HCT116 (cell line): Measurements from ENCODE around the gene MGME1. TPM values are rescaled to one million over a fixed set of nuclear protein-coding genes. Genes with fewer than 3 reads are reported as not detected.

ENCODE experiments used
- ATAC-seq: fragments of 200-7000 bp; cut with Tn5 transposase; 2 replicates; pipeline ENCODE4 v1.9.1; 2020; ENCODE audit warnings: mild to moderate bottlenecking, moderate library complexity
- BruUV-seq: library from RNA; stranded (reverse); fragments of 400-500 nt; replicated peaks from 2 replicates; lab custom pipeline; 2021; lab: Mats Ljungman, UMichigan
- CTCF ChIA-PET: fragments of 300-600 bp; sonication (Branson Sonifier 250); formaldehyde crosslinking; loops from one replicate; lab custom pipeline; 2021; ENCODE audit warnings: antibody characterized with exemption; lab: Charles Lee
- POLR2A ChIA-PET: fragments of 300-600, 350-600 bp; sonication (Branson Sonifier 250); formaldehyde crosslinking; loops from one replicate; lab custom pipeline; 2021; ENCODE audit warnings: antibody characterized with exemption; lab: Charles Lee
- RAD21 ChIA-PET, 2 experiments: fragments of 300-600 bp; sonication (Branson Sonifier 250); formaldehyde crosslinking; loops; one replicate each; lab custom pipeline; 2023; ENCODE audit warnings: low total read pairs in 2 of 2; ENCODE audit not compliant: uncharacterized antibody in 2 of 2, unreplicated experiment in 2 of 2, low non-redundant PET in 1 of 2; lab: Charles Lee
- DNase-seq: peaks from one replicate; pipeline ENCODE4 v3.0.0-alpha.2; 2010; ENCODE audit warnings: low read depth, low spot score
- H2AFZ ChIP-seq: fragments of 200-600 bp; shearing (Covaris generic), sonication (generic); 2 replicates; pipeline ENCODE4 v1.6.1; 2017; ENCODE audit warnings: low read depth, mixed run types, mixed read lengths, antibody characterized with exemption, low read length; ENCODE audit not compliant: poor library complexity, severe bottlenecking
- H3K27ac ChIP-seq: 2 replicates; pipeline ENCODE4 v1.5.1; 2012; ENCODE audit warnings: low read depth, low read length
- H3K27me3 ChIP-seq: fragments of 200-600 bp; sonication (generic); 2 replicates; pipeline ENCODE4 v1.6.1; 2016; ENCODE audit warnings: mixed run types, low read length, mixed read lengths; ENCODE audit not compliant: insufficient read depth
- H3K36me3 ChIP-seq, 2 experiments: fragments of 200-500 bp in 1 of 2; fragments of 200-600 bp in 1 of 2; sonication (Bioruptor generic) in 1 of 2; sonication (generic) in 1 of 2; 2 replicates each; pipeline versions ENCODE4 v1.5.1 to v1.6.1; 2014 to 2016; ENCODE audit warnings: low read length in 2 of 2, inconsistent platforms in 1 of 2, mixed read lengths in 1 of 2, mixed run types in 1 of 2; ENCODE audit not compliant: insufficient read depth in 2 of 2, control insufficient read depth in 1 of 2
- H3K4me1 ChIP-seq, 2 experiments: fragments of 200-600 bp in 1 of 2; sonication (generic) in 1 of 2; 2 replicates each; pipeline versions ENCODE4 v1.5.1 to v1.6.1; 2012 to 2017; ENCODE audit warnings: low read length in 2 of 2, inconsistent platforms in 1 of 2, mild to moderate bottlenecking in 1 of 2, mixed read lengths in 1 of 2, mixed run types in 1 of 2, moderate library complexity in 1 of 2; ENCODE audit not compliant: insufficient read depth in 2 of 2, control insufficient read depth in 1 of 2
- H3K4me2 ChIP-seq: fragments of 200-600 bp; sonication (generic); 2 replicates; pipeline ENCODE4 v1.6.1; 2017; ENCODE audit warnings: mixed run types, low read length, mixed read lengths
- H3K4me3 ChIP-seq, 2 experiments: fragments of 200-600 bp in 1 of 2; sonication (generic) in 1 of 2; replicated peaks in 1 of 2; 2 replicates each; pipeline ENCODE4 v1.5.1; 2011 to 2016; ENCODE audit warnings: low read length in 2 of 2, control low read depth in 1 of 2, low read depth in 1 of 2, mild to moderate bottlenecking in 1 of 2, mixed read lengths in 1 of 2, mixed run types in 1 of 2
- H3K79me2 ChIP-seq: fragments of 200-600 bp; sonication (generic); 2 replicates; pipeline ENCODE4 v1.6.1; 2017; ENCODE audit warnings: mild to moderate bottlenecking, mixed run types, low read length, moderate library complexity, mixed read lengths; ENCODE audit not compliant: insufficient read depth
- H3K9ac ChIP-seq: fragments of 200-600 bp; sonication (generic); 2 replicates; pipeline ENCODE4 v1.6.1; 2016; ENCODE audit warnings: low read length, mixed read lengths
- H3K9me2 ChIP-seq: fragments of 200-600 bp; sonication (generic), shearing (Covaris generic); 2 replicates; pipeline ENCODE4 v1.6.1; 2017; ENCODE audit warnings: mixed run types, mild to moderate bottlenecking, moderate library complexity; ENCODE audit not compliant: insufficient read depth
- H3K9me3 ChIP-seq, 2 experiments: fragments of 200-500 bp in 1 of 2; fragments of 200-600 bp in 1 of 2; sonication (Bioruptor generic) in 1 of 2; sonication (generic) in 1 of 2; 2 replicates each; pipeline ENCODE4 v1.6.1; 2014 to 2017; ENCODE audit warnings: low read length in 2 of 2, mixed read lengths in 2 of 2, inconsistent platforms in 1 of 2, low read depth in 1 of 2, mild to moderate bottlenecking in 1 of 2, mixed run types in 1 of 2, moderate library complexity in 1 of 2; ENCODE audit not compliant: control insufficient read depth in 1 of 2, insufficient read depth in 1 of 2
- H4K20me1 ChIP-seq: fragments of 200-600 bp; sonication (generic), shearing (Covaris generic); 2 replicates; pipeline ENCODE4 v1.6.1; 2017; ENCODE audit warnings: mixed run types, mild to moderate bottlenecking, moderate library complexity; ENCODE audit not compliant: insufficient read depth
- CBX3 ChIP-seq: IDR thresholded peaks from 2 replicates; pipeline ENCODE4 v1.6.1; 2012; ENCODE audit warnings: low read depth
- ELF1 ChIP-seq: IDR thresholded peaks from 2 replicates; pipeline ENCODE4 v1.6.1; 2012; ENCODE audit warnings: low read depth, borderline replicate concordance
- EZH2 ChIP-seq: fragments of 200-600 bp; sonication (generic); IDR thresholded peaks from 2 replicates; pipeline ENCODE4 v1.6.1; 2017; ENCODE audit warnings: antibody characterized with exemption, mixed run types
- EZH2phosphoT487 ChIP-seq: fragments of 200-600 bp; IDR thresholded peaks from 2 replicates; pipeline ENCODE4 v1.6.1; 2018; ENCODE audit warnings: antibody characterized with exemption, borderline replicate concordance
- FOSL1 ChIP-seq: IDR thresholded peaks from 2 replicates; pipeline ENCODE4 v1.6.1; 2012; ENCODE audit warnings: low read depth
- JUND ChIP-seq: IDR thresholded peaks from 2 replicates; pipeline ENCODE4 v1.6.1; 2012
- POLR2A ChIP-seq: IDR thresholded peaks from 2 replicates; pipeline ENCODE4 v1.7.0; 2011; ENCODE audit warnings: borderline replicate concordance; ENCODE audit not compliant: insufficient read depth, insufficient read length; ENCODE audit errors: extremely low read depth
- POLR2AphosphoS5 ChIP-seq: IDR thresholded peaks from 2 replicates; pipeline ENCODE4 v1.6.1; 2011; ENCODE audit warnings: mild to moderate bottlenecking, low read depth, low read length, moderate library complexity
- RAD21 ChIP-seq: IDR thresholded peaks from 2 replicates; pipeline ENCODE4 v1.6.1; 2012; ENCODE audit warnings: low read depth, mild to moderate bottlenecking
- SIN3A ChIP-seq: IDR thresholded peaks from 2 replicates; pipeline ENCODE4 v1.6.1; 2012; ENCODE audit warnings: low read depth
- SRF ChIP-seq: IDR thresholded peaks from 2 replicates; pipeline ENCODE4 v1.6.1; 2012; ENCODE audit warnings: low read depth
- TCF7L2 ChIP-seq: IDR thresholded peaks from 2 replicates; pipeline ENCODE4 v1.7.0; 2011; ENCODE audit warnings: borderline replicate concordance, inconsistent platforms; ENCODE audit not compliant: insufficient read depth, insufficient read length; ENCODE audit errors: extremely low read depth
- YY1 ChIP-seq: IDR thresholded peaks from 2 replicates; pipeline ENCODE4 v1.6.1; 2011; ENCODE audit warnings: low read length, low read depth, moderate library complexity, mild to moderate bottlenecking; ENCODE audit not compliant: insufficient replicate concordance; ENCODE audit errors: extremely low read depth
- ZFX ChIP-seq: fragments of 450-650 bp; IDR thresholded peaks from 2 replicates; pipeline ENCODE4 v1.6.1; 2017
- ZNF274 ChIP-seq: fragments of 200-500 bp; sonication (Bioruptor generic); IDR thresholded peaks from 2 replicates; pipeline ENCODE4 v1.6.1; 2014; ENCODE audit warnings: mild to moderate bottlenecking, low read depth, low read length, inconsistent platforms
- intact Hi-C: fragments of 100-400 bp; cut with micrococcal nuclease; formaldehyde crosslinking; loops from 2 replicates; pipeline ENCODE4 v1.10.0; 2022
- total RNA-seq: library from RNA; stranded (reverse); gene quantifications from one replicate; pipeline ENCODE4 v1.2.1, GENCODE V29; 2021; ENCODE audit not compliant: unreplicated experiment
- TF ChIP-seq, protein P1 (sequence below): IDR thresholded peaks from 2 replicates; pipeline ENCODE4 v1.6.1; 2012
- TF ChIP-seq, protein P2 (sequence below): IDR thresholded peaks from 2 replicates; pipeline ENCODE4 v1.6.1; 2011; ENCODE audit warnings: mild to moderate bottlenecking, low read length, moderate library complexity; ENCODE audit not compliant: insufficient replicate concordance; ENCODE audit errors: extremely low read depth
- TF ChIP-seq, protein P3 (sequence below): IDR thresholded peaks from 2 replicates; pipeline ENCODE4 v1.6.1; 2012; ENCODE audit warnings: low read depth
- TF ChIP-seq, protein P4 (sequence below), 3 experiments: fragments of 200-600 bp in 1 of 3; sonication (generic) in 1 of 3; IDR thresholded peaks in 2 of 3; conservative IDR thresholded peaks in 1 of 3; 2 replicates each; pipeline ENCODE4 v1.5.1; 2012 to 2017; ENCODE audit warnings: low read depth in 2 of 3, low read length in 2 of 3, antibody characterized with exemption in 1 of 3, borderline replicate concordance in 1 of 3, control low read depth in 1 of 3, mild to moderate bottlenecking in 1 of 3, mixed read lengths in 1 of 3, mixed run types in 1 of 3, moderate library complexity in 1 of 3; ENCODE audit not compliant: insufficient read depth in 1 of 3
- TF ChIP-seq, protein P5 (sequence below): IDR thresholded peaks from 2 replicates; pipeline ENCODE4 v1.6.1; 2012

The MGME1 gene
- total RNA-seq, 1 experiment from 2014 or later: 37.1 TPM

DNA sequence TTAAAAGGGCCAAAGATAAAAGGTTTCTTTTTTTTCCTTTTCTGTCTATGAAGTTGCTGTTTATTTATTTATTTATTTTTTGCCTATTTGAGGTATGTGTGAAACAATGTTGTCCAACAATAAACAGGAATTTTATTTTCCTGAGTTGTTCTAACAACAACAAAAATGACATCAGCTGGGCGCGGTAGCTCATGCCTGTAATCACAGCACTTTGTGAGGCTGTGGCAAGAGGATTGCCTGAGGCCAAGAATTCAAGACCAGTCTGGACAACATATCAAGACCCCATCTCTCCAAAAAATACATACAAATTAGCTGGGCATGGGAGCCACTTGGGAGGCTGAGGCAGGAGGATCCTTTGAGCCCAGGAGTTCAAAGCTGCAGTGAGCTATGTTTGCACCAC, 44.1 kb downstream of the MGME1 start:
- ChIA-PET POLR2A (no interaction called here), CTCF (no interaction called here)
- Histone ChIP-seq H3K4me2 (no peak overlapping the region), H3K9me2 (no peaks in the 10 kb centered on the region), H3K79me2 (no peaks in the 10 kb centered on the region), H3K9ac (no peak overlapping the region), H2AFZ (no peak overlapping the region), H3K27me3 (no peaks in the 10 kb centered on the region), H3K27ac (no peak overlapping the region)
- BruUV-seq: no TSS peak
- ATAC-seq: no peak
- TF ChIP-seq SRF (no peak), FOSL1 (no peak), ZNF274 (no peak), EZH2phosphoT487 (no peak), EZH2 (no peak), ZFX (no peak), CBX3 (no peak), RAD21 (no peak), POLR2AphosphoS5 (no peak), SIN3A (no peak), YY1 (no peak), JUND (no peak), TCF7L2 (no peak), POLR2A (no peak), ELF1 (no peak)
- TF ChIP-seq, protein P1, sequence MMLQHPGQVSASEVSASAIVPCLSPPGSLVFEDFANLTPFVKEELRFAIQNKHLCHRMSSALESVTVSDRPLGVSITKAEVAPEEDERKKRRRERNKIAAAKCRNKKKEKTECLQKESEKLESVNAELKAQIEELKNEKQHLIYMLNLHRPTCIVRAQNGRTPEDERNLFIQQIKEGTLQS: no peak
- TF ChIP-seq, protein P2, sequence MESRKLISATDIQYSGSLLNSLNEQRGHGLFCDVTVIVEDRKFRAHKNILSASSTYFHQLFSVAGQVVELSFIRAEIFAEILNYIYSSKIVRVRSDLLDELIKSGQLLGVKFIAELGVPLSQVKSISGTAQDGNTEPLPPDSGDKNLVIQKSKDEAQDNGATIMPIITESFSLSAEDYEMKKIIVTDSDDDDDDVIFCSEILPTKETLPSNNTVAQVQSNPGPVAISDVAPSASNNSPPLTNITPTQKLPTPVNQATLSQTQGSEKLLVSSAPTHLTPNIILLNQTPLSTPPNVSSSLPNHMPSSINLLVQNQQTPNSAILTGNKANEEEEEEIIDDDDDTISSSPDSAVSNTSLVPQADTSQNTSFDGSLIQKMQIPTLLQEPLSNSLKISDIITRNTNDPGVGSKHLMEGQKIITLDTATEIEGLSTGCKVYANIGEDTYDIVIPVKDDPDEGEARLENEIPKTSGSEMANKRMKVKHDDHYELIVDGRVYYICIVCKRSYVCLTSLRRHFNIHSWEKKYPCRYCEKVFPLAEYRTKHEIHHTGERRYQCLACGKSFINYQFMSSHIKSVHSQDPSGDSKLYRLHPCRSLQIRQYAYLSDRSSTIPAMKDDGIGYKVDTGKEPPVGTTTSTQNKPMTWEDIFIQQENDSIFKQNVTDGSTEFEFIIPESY: no peak
- TF ChIP-seq, protein P3, sequence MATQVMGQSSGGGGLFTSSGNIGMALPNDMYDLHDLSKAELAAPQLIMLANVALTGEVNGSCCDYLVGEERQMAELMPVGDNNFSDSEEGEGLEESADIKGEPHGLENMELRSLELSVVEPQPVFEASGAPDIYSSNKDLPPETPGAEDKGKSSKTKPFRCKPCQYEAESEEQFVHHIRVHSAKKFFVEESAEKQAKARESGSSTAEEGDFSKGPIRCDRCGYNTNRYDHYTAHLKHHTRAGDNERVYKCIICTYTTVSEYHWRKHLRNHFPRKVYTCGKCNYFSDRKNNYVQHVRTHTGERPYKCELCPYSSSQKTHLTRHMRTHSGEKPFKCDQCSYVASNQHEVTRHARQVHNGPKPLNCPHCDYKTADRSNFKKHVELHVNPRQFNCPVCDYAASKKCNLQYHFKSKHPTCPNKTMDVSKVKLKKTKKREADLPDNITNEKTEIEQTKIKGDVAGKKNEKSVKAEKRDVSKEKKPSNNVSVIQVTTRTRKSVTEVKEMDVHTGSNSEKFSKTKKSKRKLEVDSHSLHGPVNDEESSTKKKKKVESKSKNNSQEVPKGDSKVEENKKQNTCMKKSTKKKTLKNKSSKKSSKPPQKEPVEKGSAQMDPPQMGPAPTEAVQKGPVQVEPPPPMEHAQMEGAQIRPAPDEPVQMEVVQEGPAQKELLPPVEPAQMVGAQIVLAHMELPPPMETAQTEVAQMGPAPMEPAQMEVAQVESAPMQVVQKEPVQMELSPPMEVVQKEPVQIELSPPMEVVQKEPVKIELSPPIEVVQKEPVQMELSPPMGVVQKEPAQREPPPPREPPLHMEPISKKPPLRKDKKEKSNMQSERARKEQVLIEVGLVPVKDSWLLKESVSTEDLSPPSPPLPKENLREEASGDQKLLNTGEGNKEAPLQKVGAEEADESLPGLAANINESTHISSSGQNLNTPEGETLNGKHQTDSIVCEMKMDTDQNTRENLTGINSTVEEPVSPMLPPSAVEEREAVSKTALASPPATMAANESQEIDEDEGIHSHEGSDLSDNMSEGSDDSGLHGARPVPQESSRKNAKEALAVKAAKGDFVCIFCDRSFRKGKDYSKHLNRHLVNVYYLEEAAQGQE: no peak
- TF ChIP-seq, protein P4, sequence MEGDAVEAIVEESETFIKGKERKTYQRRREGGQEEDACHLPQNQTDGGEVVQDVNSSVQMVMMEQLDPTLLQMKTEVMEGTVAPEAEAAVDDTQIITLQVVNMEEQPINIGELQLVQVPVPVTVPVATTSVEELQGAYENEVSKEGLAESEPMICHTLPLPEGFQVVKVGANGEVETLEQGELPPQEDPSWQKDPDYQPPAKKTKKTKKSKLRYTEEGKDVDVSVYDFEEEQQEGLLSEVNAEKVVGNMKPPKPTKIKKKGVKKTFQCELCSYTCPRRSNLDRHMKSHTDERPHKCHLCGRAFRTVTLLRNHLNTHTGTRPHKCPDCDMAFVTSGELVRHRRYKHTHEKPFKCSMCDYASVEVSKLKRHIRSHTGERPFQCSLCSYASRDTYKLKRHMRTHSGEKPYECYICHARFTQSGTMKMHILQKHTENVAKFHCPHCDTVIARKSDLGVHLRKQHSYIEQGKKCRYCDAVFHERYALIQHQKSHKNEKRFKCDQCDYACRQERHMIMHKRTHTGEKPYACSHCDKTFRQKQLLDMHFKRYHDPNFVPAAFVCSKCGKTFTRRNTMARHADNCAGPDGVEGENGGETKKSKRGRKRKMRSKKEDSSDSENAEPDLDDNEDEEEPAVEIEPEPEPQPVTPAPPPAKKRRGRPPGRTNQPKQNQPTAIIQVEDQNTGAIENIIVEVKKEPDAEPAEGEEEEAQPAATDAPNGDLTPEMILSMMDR (IDR thresholded peaks at IDR 0.05 in 2 of 3, conservative IDR thresholded peaks at IDR 0.05 in 1 of 3; ENCODE audit: borderline replicate concordance in 1 of 3, insufficient read depth in 1 of 3, low read depth in 2 of 3, low read length in 2 of 3): no peak
- TF ChIP-seq, protein P5, sequence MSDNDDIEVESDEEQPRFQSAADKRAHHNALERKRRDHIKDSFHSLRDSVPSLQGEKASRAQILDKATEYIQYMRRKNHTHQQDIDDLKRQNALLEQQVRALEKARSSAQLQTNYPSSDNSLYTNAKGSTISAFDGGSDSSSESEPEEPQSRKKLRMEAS: no peak
- TF ChIP-seq, all 23 proteins: peak for 0
- no peak for DNase-seq
- intact Hi-C loops: no loop called here
- Histone ChIP-seq H4K20me1 (no peaks in the 10 kb centered on the region), H3K9me3 (no peaks in the 10 kb centered on the region), H3K4me3 (no peak overlapping the region), H3K36me3 (no peaks in the 10 kb centered on the region), H3K4me1 (no peaks in the 10 kb centered on the region)
- RAD21 ChIA-PET: no interaction called here
